Mucosa of rectum (tissue), 2 donors: Measurements from ENCODE around the gene UGT2B17.
"Not testable (repeated sequence)": the region's sequence is repeated elsewhere in the genome, so short reads cannot be mapped to it uniquely, and the experiment has no call there.

Experiments used
- H3K27ac ChIP-seq, 2 donors: one replicate each; pipeline ENCODE4 v1.7.0; 2013; ENCODE audit warnings: inconsistent platforms in 2 of 2, low read depth in 2 of 2, low read length in 2 of 2
- H3K27me3 ChIP-seq, 2 donors: one replicate each; pipeline ENCODE4 v1.7.0; 2013; ENCODE audit warnings: low read length in 2 of 2; ENCODE audit not compliant: control insufficient read depth in 2 of 2, insufficient read depth in 2 of 2
- H3K36me3 ChIP-seq, 2 donors: one replicate each; pipeline ENCODE4 v1.7.0; 2013; ENCODE audit warnings: low read length in 2 of 2; ENCODE audit not compliant: control insufficient read depth in 2 of 2, insufficient read depth in 2 of 2
- H3K4me1 ChIP-seq, 2 donors: one replicate each; pipeline ENCODE4 v1.7.0; 2013; ENCODE audit warnings: low read length in 2 of 2, mild to moderate bottlenecking in 1 of 2; ENCODE audit not compliant: control insufficient read depth in 2 of 2, insufficient read depth in 2 of 2
- H3K4me3 ChIP-seq, 2 donors: one replicate each; pipeline ENCODE4 v1.7.0; 2013; ENCODE audit warnings: low read length in 2 of 2
- H3K9ac ChIP-seq, 2 donors: one replicate each; pipeline ENCODE4 v1.7.0; 2013; ENCODE audit warnings: low read length in 2 of 2, low read depth in 1 of 2, mild to moderate bottlenecking in 1 of 2
- H3K9me3 ChIP-seq, 2 donors: one replicate each; pipeline ENCODE4 v1.7.0; 2013; ENCODE audit warnings: low read length in 2 of 2; ENCODE audit not compliant: control insufficient read depth in 2 of 2
- donor health status: healthy.
- donor health status: Normal muscosa, but diverticular disease.

UGT2B17 gene

DNA sequence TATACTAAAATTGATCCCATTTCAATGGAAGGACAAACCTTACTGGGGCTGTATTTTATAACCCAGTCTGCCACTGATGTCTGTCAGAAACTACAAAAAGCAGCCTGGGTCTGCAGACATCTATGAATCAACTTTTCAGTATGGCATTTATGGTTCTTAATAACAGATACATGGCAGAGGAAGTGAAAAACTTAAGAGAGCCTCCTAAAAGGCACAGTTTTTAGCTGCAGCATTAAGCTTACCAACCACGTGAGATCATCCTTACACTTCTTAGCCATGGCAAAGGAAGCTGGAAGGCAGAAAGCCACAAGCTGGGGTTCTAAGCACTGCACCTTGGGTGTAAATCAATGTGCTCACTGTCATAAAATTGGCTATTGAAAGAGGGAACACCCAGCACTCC, 16.6 kb upstream of the UGT2B17 start:
- Histone ChIP-seq H3K4me3 (no peak overlapping the region), H3K9me3 (no peaks in the 10 kb centered on the region), H3K4me1 (no peaks in the 10 kb centered on the region), H3K9ac (no peak overlapping the region), H3K27ac (no peak overlapping the region), H3K36me3 (no peaks in the 10 kb centered on the region), H3K27me3 (no peaks in the 10 kb centered on the region)

DNA sequence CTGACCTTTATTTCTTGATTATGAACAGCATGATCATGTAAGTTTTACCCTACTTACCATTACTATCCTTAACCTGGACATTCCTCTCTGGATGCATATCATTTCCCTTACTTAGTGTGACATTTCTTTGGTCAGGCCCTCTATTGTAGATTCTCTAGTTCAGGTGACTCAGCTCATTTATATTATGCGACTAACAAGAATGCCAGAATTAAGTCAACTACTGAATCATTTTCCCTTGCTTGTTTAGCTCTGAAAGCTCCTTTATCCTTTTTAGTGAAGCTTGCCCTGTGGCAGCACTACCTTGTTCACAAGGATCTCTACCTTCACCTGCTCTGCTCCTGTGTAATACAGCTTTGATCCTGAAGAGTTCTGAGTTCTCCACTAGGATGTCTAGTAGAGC, 15.1 kb upstream of the UGT2B17 start:
- no peak overlapping the region for H3K4me3 ChIP-seq
- H3K9ac ChIP-seq, result no peak overlapping the region
- no peaks in the 10 kb centered on the region for H3K4me1 ChIP-seq
- H3K9me3 ChIP-seq, result no peaks in the 10 kb centered on the region
- no peaks in the 10 kb centered on the region for H3K36me3 ChIP-seq
- H3K27me3 ChIP-seq, result no peaks in the 10 kb centered on the region
- no peak overlapping the region for H3K27ac ChIP-seq

DNA sequence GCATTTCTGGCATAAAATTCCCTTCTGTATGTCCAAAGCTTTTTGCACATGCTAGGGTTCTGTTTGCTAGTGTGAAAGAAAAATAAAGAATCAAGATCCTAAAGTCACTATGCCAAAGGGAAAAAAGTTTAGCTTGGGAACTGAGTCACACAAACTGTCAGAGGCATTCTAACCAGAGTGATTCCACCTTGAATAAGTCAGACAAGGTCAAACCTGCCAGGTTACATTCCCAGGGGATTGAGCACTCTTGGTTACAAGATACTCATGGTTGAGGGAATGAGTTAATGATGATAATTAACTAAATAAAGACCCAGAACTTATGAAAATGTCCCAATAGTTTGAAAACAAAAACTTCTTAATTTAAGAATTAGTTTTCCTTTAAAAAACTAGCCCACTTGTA, 13.7 kb upstream of the UGT2B17 start:
- Histone ChIP-seq H3K9ac (no peak overlapping the region), H3K27ac (no peak overlapping the region), H3K4me1 (no peaks in the 10 kb centered on the region), H3K9me3 (no peaks in the 10 kb centered on the region), H3K4me3 (no peak overlapping the region), H3K36me3 (no peaks in the 10 kb centered on the region), H3K27me3 (no peaks in the 10 kb centered on the region)

DNA sequence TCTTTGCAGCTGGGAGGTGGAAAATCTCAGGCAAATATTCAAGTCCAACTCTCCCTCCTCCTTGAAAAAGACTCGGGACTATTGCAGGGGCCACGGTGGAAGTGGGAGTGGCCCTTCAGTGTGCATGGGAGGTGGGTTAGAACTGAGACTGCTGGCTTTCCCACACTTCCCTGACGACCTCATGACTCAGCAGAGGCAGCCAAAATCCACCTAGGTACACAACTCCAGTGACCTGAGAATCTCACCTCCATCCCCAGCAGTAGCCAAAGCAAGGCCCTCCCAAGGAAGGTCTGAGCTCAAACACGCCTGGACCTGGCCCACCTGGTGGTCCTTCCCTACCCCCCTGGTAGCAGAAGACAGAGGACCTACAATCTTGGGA, 6.2 kb upstream of the UGT2B17 start:
- Histone ChIP-seq H3K9ac (no peak overlapping the region), H3K9me3 (no peaks in the 10 kb centered on the region), H3K36me3 (no peaks in the 10 kb centered on the region), H3K27me3 (no peaks in the 10 kb centered on the region), H3K27ac (no peak overlapping the region), H3K4me3 (no peak overlapping the region), H3K4me1 (no peaks in the 10 kb centered on the region)

DNA sequence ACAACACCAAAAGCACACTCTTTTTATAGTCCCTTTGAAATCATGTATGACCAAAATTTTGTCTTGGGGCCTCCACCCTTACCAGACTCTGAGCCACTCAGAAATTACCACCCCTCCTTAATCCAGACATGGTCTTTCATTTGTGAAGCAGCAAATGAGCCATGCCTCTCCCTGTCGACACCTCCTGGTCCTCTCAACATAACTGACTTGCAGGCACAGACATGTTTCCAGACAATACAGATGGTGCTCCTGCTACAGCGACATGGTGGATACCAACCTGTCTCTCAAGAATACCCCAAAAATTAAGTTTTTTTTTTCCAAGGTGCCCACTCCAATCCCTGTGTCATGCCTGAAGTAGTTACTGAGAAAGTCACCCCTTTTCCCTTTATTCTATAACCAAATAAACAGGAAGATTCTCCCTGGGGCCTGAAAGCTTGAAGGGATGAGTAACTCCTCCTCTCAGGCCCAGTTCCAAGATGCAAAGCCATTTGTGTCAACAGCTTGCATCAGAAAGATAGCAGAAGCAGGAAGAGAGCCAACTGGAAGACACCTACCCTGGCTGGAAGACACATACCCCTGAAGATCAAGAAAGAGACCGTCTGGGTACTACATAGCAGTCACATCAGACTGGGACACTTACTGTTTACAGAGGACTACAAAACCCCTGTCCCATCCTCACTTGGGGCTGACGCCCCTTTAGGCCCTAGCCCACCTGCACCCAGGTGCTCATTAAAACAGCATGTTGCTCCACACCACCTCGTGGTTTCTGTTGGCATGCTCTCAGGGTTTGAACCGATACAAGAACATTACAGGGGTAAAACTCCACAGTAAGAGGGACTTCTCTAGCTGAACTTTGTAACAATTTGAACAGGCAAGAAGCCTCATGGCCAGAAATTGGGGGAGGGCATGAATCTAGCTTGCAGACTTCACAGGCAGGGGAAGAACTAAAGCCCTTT, 5.5 kb upstream of the UGT2B17 start:
- no peaks in the 10 kb centered on the region for H3K4me1 ChIP-seq
- no peaks in the 10 kb centered on the region for H3K27me3 ChIP-seq
- no peak overlapping the region for H3K27ac ChIP-seq
- no peaks in the 10 kb centered on the region for H3K9me3 ChIP-seq
- no peaks in the 10 kb centered on the region for H3K36me3 ChIP-seq
- no peak overlapping the region for H3K9ac ChIP-seq
- no peak overlapping the region for H3K4me3 ChIP-seq

DNA sequence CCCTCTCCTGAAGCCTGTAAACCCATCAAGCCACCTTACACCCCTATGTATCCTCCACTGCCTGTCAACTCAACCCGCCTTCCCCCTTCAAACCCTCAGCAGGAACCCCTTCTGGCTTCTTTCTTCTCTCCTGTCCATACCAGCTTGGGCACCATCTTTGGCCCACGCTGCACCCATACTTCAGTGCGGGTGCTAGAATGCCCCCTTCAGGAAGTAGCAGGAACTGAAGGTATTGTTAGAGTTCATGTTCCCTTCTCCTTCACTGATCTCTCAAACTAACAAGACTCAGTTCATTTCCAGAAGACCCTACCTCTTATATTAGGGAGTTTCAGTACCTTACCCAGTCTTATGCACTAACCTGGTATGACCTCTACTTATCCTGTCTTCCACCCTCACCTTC, 1.5 kb upstream of the UGT2B17 start:
- Histone ChIP-seq H3K4me3 (no peak overlapping the region), H3K27me3 (no peaks in the 10 kb centered on the region), H3K9me3 (no peaks in the 10 kb centered on the region), H3K36me3 (no peaks in the 10 kb centered on the region), H3K4me1 (peaks cover 0 to 3% of the 10 kb centered on the region in 2 donors), H3K9ac (no peak overlapping the region), H3K27ac (no peak overlapping the region)

DNA sequence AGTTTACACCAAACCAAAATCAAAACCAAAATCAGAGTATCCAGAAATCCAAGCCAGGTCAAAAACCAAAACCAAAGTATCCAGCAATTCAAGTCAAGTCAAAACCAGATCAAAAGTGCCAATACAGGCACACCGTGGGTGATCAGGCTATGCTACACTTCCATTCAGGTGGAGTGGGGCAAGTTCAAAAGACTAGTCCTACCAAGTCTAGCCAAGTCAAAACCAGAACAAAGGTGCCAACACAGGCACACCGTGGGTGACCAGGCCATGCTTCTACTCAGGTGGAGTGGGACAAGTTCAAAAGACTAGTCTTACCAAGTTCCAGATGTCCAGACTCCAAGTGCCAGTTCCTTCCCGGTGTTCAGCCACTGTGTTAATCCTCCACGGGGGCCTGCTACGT, 486 bp downstream of the UGT2B17 start:
- not testable (repeated sequence) for H3K9ac ChIP-seq, H3K27me3 ChIP-seq, H3K4me3 ChIP-seq, H3K4me1 ChIP-seq, H3K27ac ChIP-seq, H3K36me3 ChIP-seq, H3K9me3 ChIP-seq

DNA sequence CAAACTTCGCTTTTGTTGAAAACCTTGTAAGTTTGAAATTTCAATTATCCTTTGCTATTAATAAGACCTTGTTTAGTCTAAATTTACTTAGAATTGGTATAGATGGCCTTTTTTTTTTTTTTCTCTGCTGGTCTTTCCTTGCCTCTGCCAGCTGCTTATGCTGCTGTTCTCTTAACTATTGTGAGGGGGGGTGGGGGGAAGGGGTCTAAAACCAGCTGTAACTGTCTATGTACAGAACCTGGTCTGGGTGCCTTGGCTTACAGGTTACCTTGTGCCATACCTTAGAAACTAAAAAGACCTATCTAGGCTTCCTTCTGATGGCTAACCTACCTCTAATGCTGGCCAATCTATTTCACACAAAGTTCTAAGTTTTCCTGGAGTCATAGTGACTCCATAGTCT, 1.0 kb downstream of the UGT2B17 start:
- Histone ChIP-seq H3K9me3 (no peaks in the 10 kb centered on the region), H3K4me1 (peaks cover 0 to 8% of the 10 kb centered on the region in 2 donors), H3K36me3 (no peaks in the 10 kb centered on the region), H3K27ac (no peak overlapping the region), H3K27me3 (no peaks in the 10 kb centered on the region), H3K4me3 (no peak overlapping the region), H3K9ac (no peak overlapping the region)

DNA sequence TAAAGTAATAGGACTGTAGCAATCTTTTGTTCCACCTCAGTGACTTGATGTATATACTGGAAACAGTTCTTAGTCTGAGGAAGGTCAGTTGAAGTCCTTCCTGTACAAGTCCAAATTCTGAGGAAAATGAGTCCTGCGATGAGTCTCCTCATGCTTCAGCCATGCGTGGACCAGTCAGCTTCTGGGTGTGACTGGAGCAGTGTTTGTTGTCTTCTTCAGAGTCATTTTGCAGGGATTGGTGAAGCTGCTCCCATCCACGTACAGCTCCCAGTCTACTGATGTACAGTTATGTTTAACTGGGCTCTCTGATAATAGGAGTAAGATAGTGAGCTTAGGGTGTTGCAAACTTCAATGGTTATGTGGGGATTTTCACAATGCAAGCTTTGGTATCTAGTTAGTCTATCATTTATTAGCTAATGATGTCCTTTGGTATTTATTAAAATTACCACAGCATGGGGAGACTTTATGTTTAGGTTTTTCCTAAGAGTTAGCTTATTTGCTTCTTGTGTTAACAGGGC, 3.4 kb downstream of the UGT2B17 start:
- no peak overlapping the region for H3K9ac ChIP-seq
- peaks cover 0 to 15% of the 10 kb centered on the region in 2 donors for H3K4me1 ChIP-seq
- H3K4me3 ChIP-seq, result no peak overlapping the region
- no peaks in the 10 kb centered on the region for H3K27me3 ChIP-seq
- H3K9me3 ChIP-seq, result no peaks in the 10 kb centered on the region
- H3K27ac ChIP-seq, result no peak overlapping the region
- no peaks in the 10 kb centered on the region for H3K36me3 ChIP-seq

DNA sequence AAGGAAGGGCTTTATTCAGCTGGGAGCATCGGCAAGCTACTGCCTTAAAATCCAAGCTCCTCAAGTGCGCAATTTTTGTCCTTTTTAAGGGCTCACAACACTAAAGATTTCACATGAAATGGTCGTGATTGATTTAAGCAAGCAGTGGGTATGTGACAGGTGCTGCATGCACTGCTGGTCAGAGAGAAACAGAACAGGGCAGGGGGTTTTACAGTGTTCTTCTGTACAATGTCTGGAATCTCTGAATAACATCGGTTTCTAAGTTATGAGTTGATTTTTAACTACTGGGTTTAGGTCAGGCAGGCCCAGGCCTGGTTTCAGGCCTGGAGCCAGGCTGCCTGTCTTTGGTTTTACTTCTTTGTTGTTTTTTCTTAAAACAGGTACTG, 6.0 kb downstream of the UGT2B17 start:
- H3K9me3 ChIP-seq, result no peaks in the 10 kb centered on the region
- no peak overlapping the region for H3K4me3 ChIP-seq
- no peak overlapping the region for H3K9ac ChIP-seq
- peaks cover 0 to 15% of the 10 kb centered on the region in 2 donors for H3K4me1 ChIP-seq
- H3K27ac ChIP-seq, result no peak overlapping the region
- no peaks in the 10 kb centered on the region for H3K36me3 ChIP-seq
- no peaks in the 10 kb centered on the region for H3K27me3 ChIP-seq
